Mesothelial cell of epicardium (in vitro differentiated cells): ENCODE results near the gene AQP10. TPM values are rescaled to one million over a fixed set of nuclear protein-coding genes. Genes with fewer than 3 reads are reported as not detected.

Experiments
- DNase-seq, 2 experiments: peaks; one replicate each; pipeline ENCODE4 v3.0.0; 2021; ENCODE audit warnings: low spot score in 2 of 2; ENCODE audit not compliant: unreplicated experiment in 2 of 2
- H3K27ac Mint-ChIP-seq: 2 replicates; pipeline ENCODE4 v1.8.0; 2021; ENCODE audit warnings: mixed read lengths
- H3K27me3 Mint-ChIP-seq: 2 replicates; pipeline ENCODE4 v1.8.0; 2021; ENCODE audit warnings: low read depth, mixed read lengths
- H3K36me3 Mint-ChIP-seq: 2 replicates; pipeline ENCODE4 v1.8.0; 2021; ENCODE audit warnings: mixed read lengths
- H3K4me1 Mint-ChIP-seq: 2 replicates; pipeline ENCODE4 v1.8.0; 2021; ENCODE audit warnings: mixed read lengths
- H3K4me3 Mint-ChIP-seq: 2 replicates; pipeline ENCODE4 v1.8.0; 2021; ENCODE audit warnings: mild to moderate bottlenecking, moderate library complexity, mixed read lengths
- H3K9me3 Mint-ChIP-seq: 2 replicates; pipeline ENCODE4 v1.8.0; 2021; ENCODE audit warnings: mixed read lengths
- total RNA-seq: library from RNA; stranded (reverse); gene quantifications from 3 replicates; pipeline ENCODE4 v1.2.1, GENCODE V29; 2021
- TF ChIP-seq, protein P1 (sequence below): fragments of 200-600 bp; sonication (generic); IDR thresholded peaks from one replicate; pipeline ENCODE4 v1.5.0; 2021; ENCODE audit warnings: antibody characterized with exemption; ENCODE audit not compliant: unreplicated experiment

Gene AQP10
- total RNA-seq, 1 donor from 2014 or later = 0.60 TPM

GRCh38 chr1:154351363-154352068, 30.6 kb downstream of the AQP10 start:
- no peak overlapping the region for H3K4me3 Mint-ChIP-seq
- H3K9me3 Mint-ChIP-seq = no peaks in the 10 kb centered on the region
- peaks cover 18% of the 10 kb centered on the region for H3K36me3 Mint-ChIP-seq
- no peak for DNase-seq
- TF ChIP-seq, protein P1, sequence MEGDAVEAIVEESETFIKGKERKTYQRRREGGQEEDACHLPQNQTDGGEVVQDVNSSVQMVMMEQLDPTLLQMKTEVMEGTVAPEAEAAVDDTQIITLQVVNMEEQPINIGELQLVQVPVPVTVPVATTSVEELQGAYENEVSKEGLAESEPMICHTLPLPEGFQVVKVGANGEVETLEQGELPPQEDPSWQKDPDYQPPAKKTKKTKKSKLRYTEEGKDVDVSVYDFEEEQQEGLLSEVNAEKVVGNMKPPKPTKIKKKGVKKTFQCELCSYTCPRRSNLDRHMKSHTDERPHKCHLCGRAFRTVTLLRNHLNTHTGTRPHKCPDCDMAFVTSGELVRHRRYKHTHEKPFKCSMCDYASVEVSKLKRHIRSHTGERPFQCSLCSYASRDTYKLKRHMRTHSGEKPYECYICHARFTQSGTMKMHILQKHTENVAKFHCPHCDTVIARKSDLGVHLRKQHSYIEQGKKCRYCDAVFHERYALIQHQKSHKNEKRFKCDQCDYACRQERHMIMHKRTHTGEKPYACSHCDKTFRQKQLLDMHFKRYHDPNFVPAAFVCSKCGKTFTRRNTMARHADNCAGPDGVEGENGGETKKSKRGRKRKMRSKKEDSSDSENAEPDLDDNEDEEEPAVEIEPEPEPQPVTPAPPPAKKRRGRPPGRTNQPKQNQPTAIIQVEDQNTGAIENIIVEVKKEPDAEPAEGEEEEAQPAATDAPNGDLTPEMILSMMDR = no peak
- peaks cover 25% of the 10 kb centered on the region for H3K4me1 Mint-ChIP-seq
- H3K27ac Mint-ChIP-seq = peak overlapping the region; percentile 30
- peaks cover 25% of the 10 kb centered on the region for H3K27me3 Mint-ChIP-seq

- Mint-ChIP-seq H3K27me3 (peaks cover 27% of the 10 kb centered on the region), H3K27ac (no peak overlapping the region), H3K9me3 (no peaks in the 10 kb centered on the region), H3K36me3 (peaks cover 15% of the 10 kb centered on the region), H3K4me1 (peaks cover 25% of the 10 kb centered on the region), H3K4me3 (peak overlapping the region; percentile 76)
- DNase-seq = no peak
- TF ChIP-seq, protein P1 = no peak
Observed at GRCh38 chr1:154352245-154352580, 31.3 kb downstream of the AQP10 start.

DNA sequence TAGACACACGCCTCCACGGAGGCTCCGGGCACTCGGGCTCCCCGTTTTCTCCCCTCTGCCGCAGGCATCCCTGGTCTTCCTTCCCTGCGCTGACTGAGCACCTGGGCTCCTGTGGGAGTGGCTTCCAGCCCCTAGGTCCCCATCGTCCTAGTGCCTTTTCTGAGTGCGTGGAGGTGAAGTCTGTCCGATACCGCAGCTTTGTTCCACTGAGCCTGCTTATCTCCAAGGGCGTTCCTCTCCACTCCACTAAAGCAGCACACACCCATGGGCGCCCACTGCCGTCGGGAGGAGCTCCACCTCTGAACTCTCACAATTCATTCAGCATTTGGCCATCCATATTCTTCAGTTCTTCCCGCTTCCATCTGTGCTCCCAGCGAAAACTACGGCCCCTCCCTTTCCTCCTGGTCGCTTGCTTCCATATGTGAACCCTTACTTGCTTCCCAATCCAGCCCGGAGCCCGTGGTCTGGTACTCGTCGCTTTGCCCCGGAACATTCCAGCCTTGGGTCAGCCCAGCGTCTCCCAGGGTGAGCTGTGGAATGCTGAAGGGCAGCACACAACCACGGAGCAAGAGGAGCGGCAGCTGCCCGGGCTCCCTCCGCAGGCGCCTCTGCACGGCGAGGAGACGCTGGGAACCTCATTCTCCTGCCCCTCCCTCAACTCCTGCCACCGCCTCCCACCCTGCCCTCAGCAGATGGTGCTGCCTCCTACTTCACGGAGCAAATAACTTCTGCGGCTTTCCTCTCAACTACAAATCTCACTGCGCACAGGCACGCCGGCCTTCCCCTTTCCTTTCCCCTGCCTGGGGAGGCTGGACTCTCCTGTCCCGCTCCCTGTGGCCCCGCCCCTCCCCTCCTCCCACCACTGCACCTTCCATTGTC, 31.9 kb downstream of the AQP10 start:
- Mint-ChIP-seq H3K9me3 (no peaks in the 10 kb centered on the region), H3K27me3 (peaks cover 27% of the 10 kb centered on the region), H3K27ac (peak overlapping the region; percentile 29), H3K4me3 (peak overlapping the region; percentile 76), H3K36me3 (peaks cover 12% of the 10 kb centered on the region), H3K4me1 (peaks cover 25% of the 10 kb centered on the region)
- peak in 1 of 2 experiments; percentile 51 for DNase-seq
- TF ChIP-seq, protein P1 = no peak

DNA sequence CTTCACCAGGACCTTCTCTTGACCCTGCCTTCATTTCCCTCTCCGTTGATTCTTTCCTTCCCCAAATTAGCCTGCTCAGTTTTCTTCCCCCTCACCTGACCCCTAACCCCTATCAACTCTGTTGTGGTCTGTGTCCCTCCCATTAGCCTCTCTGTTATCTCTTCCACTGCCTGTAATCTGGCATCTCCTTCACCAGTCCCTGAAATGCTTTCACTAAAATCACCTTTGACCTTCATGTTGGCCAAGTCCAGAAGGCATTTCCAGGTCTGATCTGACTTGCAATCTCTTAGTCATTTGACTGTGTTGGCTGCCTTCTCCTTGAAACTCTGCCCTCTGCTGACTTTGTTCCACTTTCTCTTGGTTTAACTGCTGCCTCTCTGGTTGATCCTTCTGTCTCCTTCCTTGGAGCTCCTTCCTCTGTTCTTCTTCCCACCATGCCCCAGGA, 32.6 kb downstream of the AQP10 start:
- Mint-ChIP-seq H3K4me3 (peak overlapping the region; percentile 76), H3K27me3 (peaks cover 27% of the 10 kb centered on the region), H3K9me3 (no peaks in the 10 kb centered on the region), H3K4me1 (peaks cover 25% of the 10 kb centered on the region), H3K27ac (no peak overlapping the region), H3K36me3 (peaks cover 9% of the 10 kb centered on the region)
- no peak for DNase-seq
- TF ChIP-seq, protein P1 = no peak

DNA sequence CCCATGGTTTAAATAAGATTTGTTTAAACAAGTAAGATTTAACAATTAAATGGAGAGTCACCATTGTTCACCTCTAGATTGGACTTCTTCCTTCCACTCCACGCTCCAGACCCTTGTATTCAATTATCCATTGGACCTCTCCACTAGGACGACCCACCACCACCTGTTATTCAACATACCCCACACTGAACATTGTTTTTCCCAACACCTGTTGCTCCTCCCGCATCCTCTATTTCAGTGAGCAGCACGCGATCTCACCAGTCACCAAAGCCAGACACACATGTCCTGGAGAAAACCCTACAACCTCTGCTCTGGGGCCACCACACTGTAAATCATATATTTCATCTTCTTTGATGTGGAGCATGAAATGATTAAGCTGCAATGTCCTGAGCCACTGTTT, 33.1 kb downstream of the AQP10 start:
- H3K27ac Mint-ChIP-seq = no peak overlapping the region
- H3K27me3 Mint-ChIP-seq = peaks cover 27% of the 10 kb centered on the region
- peaks cover 6% of the 10 kb centered on the region for H3K36me3 Mint-ChIP-seq
- H3K9me3 Mint-ChIP-seq = no peaks in the 10 kb centered on the region
- H3K4me3 Mint-ChIP-seq = peak overlapping the region; percentile 76
- no peak for DNase-seq
- peaks cover 25% of the 10 kb centered on the region for H3K4me1 Mint-ChIP-seq
- TF ChIP-seq, protein P1 = no peak
